ENCODE measurements around the gene CALN1.

DNA sequence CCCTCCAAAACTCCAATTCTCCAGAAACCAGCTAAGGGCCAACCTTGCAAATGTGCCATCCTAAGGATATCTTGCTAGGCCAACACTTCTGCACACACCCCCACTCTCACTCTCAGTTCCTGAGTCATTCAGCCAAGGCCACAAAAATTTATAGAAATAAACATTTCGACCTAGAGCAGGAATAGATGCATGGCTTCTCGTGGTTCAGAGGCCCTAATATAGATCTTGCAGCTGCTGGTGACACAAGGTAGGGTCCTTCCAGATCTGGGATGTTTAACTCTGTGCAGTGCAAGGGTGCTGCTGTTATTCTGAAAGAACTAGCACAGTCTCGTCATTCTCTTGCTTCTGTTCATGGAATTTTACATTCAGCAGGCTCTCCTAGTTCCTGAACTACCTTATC, 369.3 kb downstream of the CALN1 start:
- TF ChIP-seq, protein P1, sequence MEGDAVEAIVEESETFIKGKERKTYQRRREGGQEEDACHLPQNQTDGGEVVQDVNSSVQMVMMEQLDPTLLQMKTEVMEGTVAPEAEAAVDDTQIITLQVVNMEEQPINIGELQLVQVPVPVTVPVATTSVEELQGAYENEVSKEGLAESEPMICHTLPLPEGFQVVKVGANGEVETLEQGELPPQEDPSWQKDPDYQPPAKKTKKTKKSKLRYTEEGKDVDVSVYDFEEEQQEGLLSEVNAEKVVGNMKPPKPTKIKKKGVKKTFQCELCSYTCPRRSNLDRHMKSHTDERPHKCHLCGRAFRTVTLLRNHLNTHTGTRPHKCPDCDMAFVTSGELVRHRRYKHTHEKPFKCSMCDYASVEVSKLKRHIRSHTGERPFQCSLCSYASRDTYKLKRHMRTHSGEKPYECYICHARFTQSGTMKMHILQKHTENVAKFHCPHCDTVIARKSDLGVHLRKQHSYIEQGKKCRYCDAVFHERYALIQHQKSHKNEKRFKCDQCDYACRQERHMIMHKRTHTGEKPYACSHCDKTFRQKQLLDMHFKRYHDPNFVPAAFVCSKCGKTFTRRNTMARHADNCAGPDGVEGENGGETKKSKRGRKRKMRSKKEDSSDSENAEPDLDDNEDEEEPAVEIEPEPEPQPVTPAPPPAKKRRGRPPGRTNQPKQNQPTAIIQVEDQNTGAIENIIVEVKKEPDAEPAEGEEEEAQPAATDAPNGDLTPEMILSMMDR (IDR thresholded peaks at IDR 0.05; ENCODE audit: low read length) = no peak
- TF ChIP-seq EZH2phosphoT487 (IDR thresholded peaks at IDR 0.05; ENCODE audit: low read length) = no peak
